Measurements from ENCODE around the gene NDUFS5. TPM values are rescaled to one million over a fixed set of nuclear protein-coding genes. Genes with fewer than 3 reads are reported as not detected.
"Not testable (repeated sequence)": the region's sequence is repeated elsewhere in the genome, so short reads cannot be mapped to it uniquely, and the experiment has no call there.

The NDUFS5 gene
- polyA plus RNA-seq, 1 of the 3 experiments (the other 2 are of a cell fraction), result 881 TPM

GRCh38 chr1:39051956-39052355 lies 25.8 kb downstream of the NDUFS5 start (continued):
- TF ChIP-seq USF1 (IDR thresholded peaks at IDR 0.05; ENCODE audit: borderline replicate concordance, low read depth) (no peak), RXRA (IDR thresholded peaks at IDR 0.05; ENCODE audit: borderline replicate concordance, low read depth) (no peak)

GRCh38 chr1:39055213-39055710 lies 29.1 kb downstream of the NDUFS5 start:
- H3K9me3 ChIP-seq; H3K4me1 ChIP-seq (ENCODE audit: control insufficient read depth in 1 of 2, insufficient read depth in 2 of 2, low read depth in 1 of 2, low read length in 1 of 2); H4K20me1 ChIP-seq (ENCODE audit: insufficient read depth); H3K27ac ChIP-seq (ENCODE audit: low read depth in 2 of 2, low read length in 1 of 2); H2AFZ ChIP-seq (ENCODE audit: low read depth); H3K79me2 ChIP-seq (ENCODE audit: insufficient read depth); H3F3A ChIP-seq (replicated peaks; ENCODE audit: insufficient read depth); DNase-seq; H3K27me3 ChIP-seq (ENCODE audit: insufficient read depth); H3K4me3 ChIP-seq (ENCODE audit: low read depth in 2 of 2, low read length in 1 of 2); H3K9ac ChIP-seq; CTCF ChIA-PET; H3K36me3 ChIP-seq (replicated peaks in 1 of 2; ENCODE audit: control insufficient read depth in 1 of 2, insufficient read depth in 2 of 2, low read length in 1 of 2); H3K9me2 ChIP-seq; H3K4me2 ChIP-seq; POLR2A ChIA-PET: not testable (repeated sequence)
- 91% methylated on average over 8 of the region's 8 CpGs for WGBS (ENCODE audit: low lambda C conversion rate)

GRCh38 chr1:39061516-39061915 lies 35.4 kb downstream of the NDUFS5 start:
- H3K79me2 ChIP-seq (ENCODE audit: insufficient read depth); H3K4me1 ChIP-seq (ENCODE audit: control insufficient read depth in 1 of 2, insufficient read depth in 2 of 2, low read depth in 1 of 2, low read length in 1 of 2); H3K9ac ChIP-seq; H3K9me3 ChIP-seq; H3K36me3 ChIP-seq (replicated peaks in 1 of 2; ENCODE audit: control insufficient read depth in 1 of 2, insufficient read depth in 2 of 2, low read length in 1 of 2); H3K4me2 ChIP-seq; H3K4me3 ChIP-seq (ENCODE audit: low read depth in 2 of 2, low read length in 1 of 2); H2AFZ ChIP-seq (ENCODE audit: low read depth); H3F3A ChIP-seq (replicated peaks; ENCODE audit: insufficient read depth); H4K20me1 ChIP-seq (ENCODE audit: insufficient read depth); POLR2A ChIA-PET; H3K27ac ChIP-seq (ENCODE audit: low read depth in 2 of 2, low read length in 1 of 2); H3K9me2 ChIP-seq; DNase-seq; H3K27me3 ChIP-seq (ENCODE audit: insufficient read depth): not testable (repeated sequence)
- CTCF ChIA-PET, result interaction anchor here (0.6 to 1.0 kb wide), 3 partner anchors 31 to 220 kb away, joined by 3 to 4 read pairs (median 3); no protein-coding TSS in a partner anchor
- WGBS (ENCODE audit: low lambda C conversion rate), result 97% methylated on average over 7 of the region's 7 CpGs

- ChIA-PET POLR2A (no interaction called here), CTCF (interaction anchor here (1.0 kb wide), 2 partner anchors 30 to 130 kb away, joined by 3 read pairs; no protein-coding TSS in a partner anchor)
- Histone ChIP-seq H3K27ac (ENCODE audit: low read depth in 2 of 2, low read length in 1 of 2) (no peak overlapping the region), H3K27me3 (ENCODE audit: insufficient read depth) (no peaks in the 10 kb centered on the region), H3K9ac (no peak overlapping the region), H3K4me3 (ENCODE audit: low read depth in 2 of 2, low read length in 1 of 2) (no peak overlapping the region), H3K36me3 (replicated peaks in 1 of 2; ENCODE audit: control insufficient read depth in 1 of 2, insufficient read depth in 2 of 2, low read length in 1 of 2) (no peaks in the 10 kb centered on the region), H3K79me2 (ENCODE audit: insufficient read depth) (no peaks in the 10 kb centered on the region), H3K9me3 (no peaks in the 10 kb centered on the region), H3F3A (replicated peaks; ENCODE audit: insufficient read depth) (no peaks in the 10 kb centered on the region), H2AFZ (ENCODE audit: low read depth) (no peak overlapping the region), H3K9me2 (no peaks in the 10 kb centered on the region), H3K4me1 (ENCODE audit: control insufficient read depth in 1 of 2, insufficient read depth in 2 of 2, low read depth in 1 of 2, low read length in 1 of 2) (no peaks in the 10 kb centered on the region), H3K4me2 (no peak overlapping the region), H4K20me1 (ENCODE audit: insufficient read depth) (no peaks in the 10 kb centered on the region)
- no peak for DNase-seq
- TF ChIP-seq FOXJ3 (CRISPR knock-in tag; IDR thresholded peaks at IDR 0.05), result no peak
- TF ChIP-seq NRF1 (IDR thresholded peaks at IDR 0.05; ENCODE audit: low read depth, low read length), result no peak
- TF ChIP-seq GABPA (IDR thresholded peaks at IDR 0.05; ENCODE audit: low read depth), result no peak
- no peak for TF ChIP-seq TCF12 (IDR thresholded peaks at IDR 0.05)
- TF ChIP-seq EP300 (IDR thresholded peaks at IDR 0.05; ENCODE audit: borderline replicate concordance in 1 of 2, low read depth in 1 of 2, low read length in 1 of 2), result no peak
- TF ChIP-seq ELF1 (IDR thresholded peaks at IDR 0.05), result no peak
- TF ChIP-seq FOSL2 (IDR thresholded peaks at IDR 0.05; ENCODE audit: borderline replicate concordance, low read depth), result no peak
- TF ChIP-seq RAD21 (IDR thresholded peaks at IDR 0.05; ENCODE audit: low read length), result no peak
- no peak for TF ChIP-seq PBX3 (IDR thresholded peaks at IDR 0.05)
- no peak for TF ChIP-seq FOXM1 (IDR thresholded peaks at IDR 0.05; ENCODE audit: low read depth)
- TF ChIP-seq EZH2phosphoT487 (IDR thresholded peaks at IDR 0.05; ENCODE audit: borderline replicate concordance, low read depth), result no peak
- WGBS (ENCODE audit: low lambda C conversion rate), result 81% methylated on average over 4 of the region's 4 CpGs
These were observed 35.8 kb downstream of the NDUFS5 start for GRCh38 chr1:39061951-39062350.

Data from SK-N-SH (cell line).